Anterior cingulate cortex (tissue), 58 donors: ENCODE results near the gene SLC25A23.
"Not testable (repeated sequence)": the region's sequence is repeated elsewhere in the genome, so short reads cannot be mapped to it uniquely, and the experiment has no call there.

Experiments used
- DNase-seq, 58 donors: peaks; one replicate each; lab custom pipeline; 2025; lab: John Stamatoyannopoulos, UW

SLC25A23 gene

DNA sequence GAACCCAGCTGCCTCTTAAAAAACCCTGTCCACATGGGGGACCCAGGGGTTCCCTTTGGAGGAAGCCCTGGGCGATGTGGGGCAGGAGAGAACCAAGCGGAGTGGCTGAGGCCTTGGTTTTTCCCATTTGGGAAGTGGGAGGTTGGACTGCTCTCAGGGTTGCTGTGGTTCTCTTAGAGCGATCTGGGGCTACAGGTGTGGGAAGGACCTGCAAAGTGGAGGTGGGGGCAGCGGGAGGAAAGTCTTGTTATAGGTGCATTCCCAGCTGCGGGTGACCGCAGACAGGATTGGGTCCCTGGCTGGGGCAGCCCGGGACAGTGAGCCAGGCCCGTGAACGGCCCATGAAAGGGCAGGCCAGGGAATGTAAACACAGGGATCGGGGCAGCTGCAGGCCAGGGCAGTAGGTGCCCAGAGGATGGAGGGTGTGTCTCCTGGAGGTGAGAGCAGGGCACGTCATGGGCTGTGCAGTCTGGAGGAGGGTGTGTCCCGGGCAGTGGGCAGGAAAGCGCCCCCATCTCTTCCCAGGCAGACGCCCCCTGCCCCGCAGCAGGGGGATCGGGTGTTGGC lies 814 bp downstream of the SLC25A23 start:
- DNase-seq, result peak in 3 of 58 donors; percentile 3 to 20 (median 4)

GRCh38 chr19:6457958-6458694 lies 1.5 kb downstream of the SLC25A23 start:
- peak in 1 of 58 donors; percentile 0 for DNase-seq

- DNase-seq, result peak in 3 of 58 donors; percentile 3 to 21 (median 16)
Measured at GRCh38 chr19:6455924-6456323, 3.7 kb downstream of the SLC25A23 start.

DNA sequence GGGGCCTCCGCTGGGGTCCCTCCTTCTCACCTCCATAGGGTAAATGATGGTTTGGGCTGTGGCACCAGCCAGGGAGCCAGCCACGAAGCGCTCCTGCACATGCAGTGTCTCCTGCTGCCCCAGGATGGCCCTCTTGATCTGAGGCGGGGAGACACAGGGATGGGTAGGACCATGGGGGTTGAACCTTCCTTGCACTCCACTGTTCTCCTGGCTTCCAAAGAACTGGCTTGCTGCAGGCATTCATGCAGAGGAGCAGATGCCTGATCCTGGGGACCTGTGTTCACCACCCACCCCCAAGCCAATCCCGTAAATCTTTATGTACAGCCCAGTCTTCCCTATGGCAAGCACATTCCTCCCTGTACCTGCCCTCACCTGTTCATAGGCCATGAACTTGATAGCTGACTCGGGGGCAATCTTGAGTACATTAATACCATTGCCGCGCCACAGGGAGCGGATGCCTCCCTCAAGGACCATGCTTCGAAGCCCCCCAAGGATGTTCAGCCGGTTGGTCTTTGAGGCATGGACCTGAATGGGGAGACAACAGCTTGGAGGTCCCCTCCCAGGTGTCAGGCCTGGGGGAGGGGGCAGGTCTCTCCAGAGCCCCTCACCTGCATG lies 5.5 kb downstream of the SLC25A23 start:
- DNase-seq, result no peak

GRCh38 chr19:6452899-6453298 lies 6.7 kb downstream of the SLC25A23 start:
- DNase-seq, result no peak

- no peak for DNase-seq
Measured at GRCh38 chr19:6452223-6452614, 7.4 kb downstream of the SLC25A23 start.

- DNase-seq, result no peak
Measured at GRCh38 chr19:6451583-6452222, 7.9 kb downstream of the SLC25A23 start.

- peak in 1 of 58 donors; percentile 20 for DNase-seq
Measured at GRCh38 chr19:6450166-6450565, 9.4 kb downstream of the SLC25A23 start.

GRCh38 chr19:6448045-6448444 lies 11.5 kb downstream of the SLC25A23 start:
- DNase-seq, result no peak

GRCh38 chr19:6446452-6446851 lies 13.1 kb downstream of the SLC25A23 start:
- DNase-seq, result no peak

GRCh38 chr19:6443986-6444385 lies 15.6 kb downstream of the SLC25A23 start:
- no peak for DNase-seq

GRCh38 chr19:6442087-6442688 lies 17.4 kb downstream of the SLC25A23 start:
- DNase-seq, result no peak

DNA sequence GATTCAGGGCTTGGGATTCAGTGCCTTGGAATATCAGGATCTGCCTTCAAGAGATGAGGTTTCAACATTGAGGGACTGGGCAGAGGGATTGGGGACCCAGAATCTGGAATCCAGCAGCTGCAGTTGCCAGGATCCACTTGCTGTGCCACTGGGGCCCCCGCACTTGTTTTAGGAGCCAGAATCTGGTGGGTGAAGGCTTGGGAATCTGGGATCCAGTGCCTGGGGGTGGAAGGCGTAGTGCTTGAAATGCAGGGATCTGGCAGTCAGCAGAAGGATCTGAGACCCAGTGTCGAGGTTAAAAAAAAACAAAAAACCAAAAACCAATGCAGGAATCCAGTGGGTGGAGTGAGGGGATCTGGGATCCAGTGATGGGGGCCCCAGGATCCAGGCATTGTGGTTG lies 18.7 kb downstream of the SLC25A23 start:
- DNase-seq, result no peak

GRCh38 chr19:6439743-6440142 lies 19.8 kb downstream of the SLC25A23 start:
- no peak for DNase-seq

- DNase-seq, result no peak
Measured at GRCh38 chr19:6433663-6434062, 25.9 kb downstream of the SLC25A23 start, which contains the start of gene SLC25A41. Gene SLC25A41 (minus strand): TSS chr19:6433763. CDS start chr19:6433693, 70 bp downstream.

GRCh38 chr19:6433165-6433564 lies 26.4 kb downstream of the SLC25A23 start:
- DNase-seq, result no peak

- no peak for DNase-seq
Measured at GRCh38 chr19:6431891-6432290, 27.7 kb downstream of the SLC25A23 start.

DNA sequence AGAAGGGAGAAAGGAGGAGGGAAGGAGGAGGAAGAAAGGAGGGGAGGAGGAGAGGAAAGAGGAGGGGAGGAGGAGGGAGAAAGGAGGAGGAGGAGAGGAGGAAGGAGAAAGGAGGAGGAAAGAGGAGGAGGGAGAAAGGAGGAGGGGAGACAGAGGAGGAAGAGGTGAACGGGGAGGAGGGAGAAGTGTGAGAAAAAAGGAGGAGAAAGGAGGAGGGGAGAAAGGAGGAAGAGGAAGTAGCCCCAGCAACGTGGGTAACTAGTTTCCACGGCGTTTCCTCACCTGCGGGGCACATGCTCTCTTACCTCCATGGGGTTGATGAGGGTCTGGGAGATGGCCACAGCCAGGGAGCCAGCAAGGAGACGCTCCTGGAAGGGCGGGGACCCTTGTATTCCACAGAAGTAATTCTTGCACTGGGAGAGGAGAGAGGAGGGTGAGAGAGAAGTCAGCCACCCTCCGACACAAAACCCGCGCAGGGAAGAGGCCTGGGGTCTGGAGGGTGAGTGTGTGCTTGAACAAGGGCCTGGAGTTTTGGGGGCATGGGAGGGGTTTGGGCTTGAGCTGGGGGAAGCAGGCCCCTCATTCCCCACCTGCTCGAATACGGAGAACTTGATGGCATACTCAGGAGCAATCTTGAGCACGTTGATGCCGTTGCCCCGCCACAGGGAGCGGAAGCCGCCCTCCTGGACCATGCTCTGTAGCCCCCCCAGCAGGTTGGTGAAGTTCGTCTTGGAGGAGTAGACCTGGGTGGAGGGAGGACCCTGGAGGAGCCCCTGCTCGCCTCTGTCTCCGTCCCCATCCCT lies 30.0 kb downstream of the SLC25A23 start:
- DNase-seq, result no peak

- DNase-seq, result not testable (repeated sequence)
Measured at GRCh38 chr19:6428692-6429418, 30.7 kb downstream of the SLC25A23 start.
